Central memory CD4-positive, alpha-beta T cell (primary cell): ENCODE data around the gene NATD1.

ENCODE experiments used
- DNase-seq: peaks from one replicate; pipeline ENCODE4 v3.0.0; 2022

Gene NATD1

GRCh38 chr17:21275047-21275578 is 21.9 kb upstream of the NATD1 start:
- DNase-seq, result no peak

- no peak for DNase-seq
Observed at GRCh38 chr17:21272881-21273792, 19.9 kb upstream of the NATD1 start.

GRCh38 chr17:21272250-21272649 is 19.0 kb upstream of the NATD1 start:
- DNase-seq, result no peak

GRCh38 chr17:21271454-21272183 is 18.4 kb upstream of the NATD1 start:
- DNase-seq, result no peak

- no peak for DNase-seq
Observed at GRCh38 chr17:21269394-21269793, 16.2 kb upstream of the NATD1 start.

- no peak for DNase-seq
Observed at GRCh38 chr17:21268596-21269188, 15.5 kb upstream of the NATD1 start.

- DNase-seq, result no peak
Observed at GRCh38 chr17:21263376-21263775, 10.2 kb upstream of the NATD1 start.

- DNase-seq, result no peak
Observed at GRCh38 chr17:21262259-21262993, 9.2 kb upstream of the NATD1 start.

- no peak for DNase-seq
Observed at GRCh38 chr17:21258593-21258992, 5.4 kb upstream of the NATD1 start.

GRCh38 chr17:21253646-21254441 is 634 bp upstream of the NATD1 start:
- no peak for DNase-seq

GRCh38 chr17:21252289-21252795 is 868 bp downstream of the NATD1 start:
- no peak for DNase-seq

- no peak for DNase-seq
Observed at GRCh38 chr17:21251337-21252010, 1.7 kb downstream of the NATD1 start.

- DNase-seq, result no peak
Observed at GRCh38 chr17:21250854-21251253, 2.4 kb downstream of the NATD1 start.

- DNase-seq, result no peak
Observed at GRCh38 chr17:21249920-21250703, 3.1 kb downstream of the NATD1 start.

- no peak for DNase-seq
Observed at GRCh38 chr17:21249086-21249795, 4.0 kb downstream of the NATD1 start.

GRCh38 chr17:21248500-21248899 is 4.7 kb downstream of the NATD1 start:
- no peak for DNase-seq

GRCh38 chr17:21247552-21248258 is 5.5 kb downstream of the NATD1 start:
- no peak for DNase-seq

- DNase-seq, result no peak
Observed at GRCh38 chr17:21246698-21247097, 6.5 kb downstream of the NATD1 start.

- DNase-seq, result no peak
Observed at GRCh38 chr17:21245639-21246084, 7.5 kb downstream of the NATD1 start.
